Smooth muscle cell of the brain vasculature (primary cell): ENCODE measurements around the gene USP28.
"Not testable (repeated sequence)": the region's sequence is repeated elsewhere in the genome, so short reads cannot be mapped to it uniquely, and the experiment has no call there.

Experiments
- DNase-seq: peaks from one replicate; pipeline ENCODE4 v3.0.0-alpha.2; 2012; ENCODE audit warnings: low read depth, low spot score

Gene USP28

DNA sequence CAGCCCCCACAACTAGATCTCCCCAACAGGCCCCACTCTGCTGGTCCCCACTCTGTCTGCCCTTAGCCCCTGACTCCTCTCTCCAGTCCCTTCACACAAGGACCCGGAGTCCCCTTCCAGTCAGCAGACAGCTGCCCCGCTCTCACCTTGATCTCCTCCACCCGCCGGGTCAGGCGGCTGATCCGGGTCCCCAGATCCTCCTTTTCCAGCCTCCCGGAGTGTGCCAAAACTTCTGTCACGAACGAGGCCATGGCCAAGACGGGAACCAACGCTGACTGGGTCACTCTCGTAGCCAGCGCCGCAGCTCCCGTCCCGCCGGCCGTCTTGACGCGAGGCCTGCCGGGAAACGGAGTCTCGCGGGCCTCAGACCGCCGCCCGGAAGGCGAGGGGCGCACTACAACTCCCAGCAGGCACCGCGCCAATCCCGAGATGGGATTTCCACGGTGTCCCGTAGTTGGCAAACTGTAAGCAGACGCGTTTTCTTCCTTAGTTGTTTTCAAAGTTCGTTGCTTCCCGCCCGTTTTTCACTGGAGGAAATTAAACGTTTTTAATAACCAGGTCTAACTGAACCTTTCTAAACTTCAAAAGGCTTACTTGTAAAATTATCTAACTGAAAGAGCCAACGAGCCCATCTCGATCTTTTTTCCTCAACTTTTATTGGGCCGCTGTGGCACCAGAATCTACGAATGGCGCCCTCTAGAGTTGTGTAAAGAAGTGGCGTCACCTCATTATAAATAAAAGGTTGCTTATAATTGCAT, 101.8 kb downstream of the USP28 start, which contains the start of gene ZW10:
Gene ZW10, minus strand, starts transcription at position 277 of the 758 bp plus-strand sequence. Its CDS starts 26 bp downstream, at position 251.
- peak; percentile 95 for DNase-seq

DNA sequence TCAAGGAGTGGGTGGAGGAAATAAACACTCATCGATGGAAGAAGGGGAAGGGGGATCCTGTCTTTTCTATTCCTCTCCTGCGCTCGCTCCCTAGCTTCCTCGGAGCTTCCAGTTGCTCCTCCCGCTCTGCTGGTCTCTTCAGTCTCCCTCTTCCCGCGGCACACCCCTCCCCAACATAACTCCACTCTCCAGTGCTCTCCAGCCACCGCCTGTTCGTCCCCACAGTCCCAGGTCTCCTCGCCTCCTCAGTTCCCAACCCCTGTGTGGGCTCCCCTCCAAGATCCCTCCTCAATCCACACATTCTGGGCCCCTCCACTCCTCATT, 102.3 kb downstream of the USP28 start:
- DNase-seq = no peak

DNA sequence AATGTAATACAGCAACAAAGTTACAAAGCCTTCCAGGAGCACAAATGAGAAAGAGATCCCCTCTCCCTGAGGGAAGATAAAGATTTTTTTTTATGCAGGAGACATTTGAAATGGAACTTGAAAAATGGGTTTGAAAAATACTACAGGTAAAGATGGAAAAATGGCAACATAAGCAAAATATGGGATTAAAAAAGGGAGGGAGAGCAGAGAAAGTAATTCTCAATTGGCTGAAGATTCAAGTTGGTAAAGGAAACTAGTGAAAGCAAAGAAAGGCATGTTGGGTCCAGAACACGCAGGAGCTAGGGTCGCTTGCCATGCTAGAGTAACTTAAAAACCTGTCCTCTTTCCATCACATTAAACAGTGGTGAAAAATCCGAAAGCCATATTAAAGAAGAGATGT, 103.4 kb downstream of the USP28 start:
- DNase-seq = no peak

- no peak for DNase-seq
Measured at GRCh38 chr11:113764527-113765219, 110.7 kb downstream of the USP28 start.

DNA sequence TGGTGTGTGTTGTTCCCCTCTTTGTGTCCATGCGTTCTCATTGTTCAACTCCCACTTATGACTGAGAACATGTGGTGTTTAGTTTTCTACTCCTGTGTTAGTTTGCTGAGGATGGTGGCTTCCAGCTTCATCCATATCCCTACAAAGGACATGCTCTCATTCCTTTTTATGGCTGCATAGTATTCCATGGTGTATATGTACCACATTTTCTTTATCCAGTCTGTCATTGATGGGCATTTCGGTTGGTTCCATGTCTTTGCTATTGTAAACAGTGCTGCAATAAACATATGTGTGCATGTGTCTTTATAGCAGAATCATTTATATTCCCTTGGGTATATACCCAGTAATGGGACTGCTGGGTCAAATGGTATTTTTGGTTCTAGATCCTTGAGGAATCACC, 112.3 kb downstream of the USP28 start:
- DNase-seq = not testable (repeated sequence)

GRCh38 chr11:113760241-113760640, 115.1 kb downstream of the USP28 start:
- DNase-seq = no peak

DNA sequence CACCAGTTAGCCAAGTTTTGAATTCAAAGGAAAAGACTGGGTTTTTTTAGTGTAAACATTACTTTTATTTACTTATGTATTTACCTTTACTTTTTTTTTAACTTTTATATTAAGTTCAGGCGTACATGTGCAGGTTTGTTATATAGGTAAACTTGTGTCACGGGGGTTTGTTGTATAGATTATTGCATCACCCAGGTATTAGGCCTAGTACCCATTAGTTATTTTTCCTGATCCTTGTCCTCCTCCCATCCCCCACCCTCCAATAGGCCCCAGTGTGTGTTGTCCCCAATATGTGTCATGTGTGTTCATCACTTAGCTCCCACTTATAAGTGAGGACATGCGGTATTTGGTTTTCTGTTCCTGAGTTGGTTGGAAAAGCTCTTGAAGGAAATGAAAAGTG, 122.4 kb downstream of the USP28 start:
- no peak for DNase-seq
